Activated T-cell treated with anti-CD3 and anti-CD28 coated beads, Interleukin-2, amount 50 U/mL, for 72 hours (primary cell): ENCODE results near the gene KRT75. TPM values are rescaled to one million over a fixed set of nuclear protein-coding genes. Genes with fewer than 3 reads are reported as not detected.

Source experiments
- ATAC-seq, 2 donors: fragments of 150-1000 bp; cut with Tn5 transposase; replicated peaks in 1 of 2; 2 replicates each; pipeline ENCODE4 v1.10.0; 2021; ENCODE audit warnings: moderate library complexity in 2 of 2, mild to moderate bottlenecking in 1 of 2
- DNase-seq, 2 donors: peaks; one replicate each; pipeline ENCODE4 v3.0.0; 2021 to 2022; ENCODE audit warnings: mixed read lengths in 1 of 2
- H3K27ac Mint-ChIP-seq: one replicate; pipeline ENCODE4 v1.8.0; 2022; ENCODE audit warnings: mild to moderate bottlenecking, moderate library complexity, mixed read lengths
- H3K27me3 Mint-ChIP-seq: one replicate; pipeline ENCODE4 v1.8.0; 2022; ENCODE audit warnings: low read depth, mixed read lengths
- H3K36me3 Mint-ChIP-seq, 2 donors: one replicate each; pipeline ENCODE4 v1.8.0; 2022; ENCODE audit warnings: mixed read lengths in 2 of 2, mild to moderate bottlenecking in 1 of 2; ENCODE audit not compliant: insufficient read depth in 2 of 2
- H3K4me1 Mint-ChIP-seq: one replicate; pipeline ENCODE4 v1.8.0; 2022; ENCODE audit warnings: low read depth, mixed read lengths
- H3K4me3 Mint-ChIP-seq, 2 donors: one replicate each; pipeline ENCODE4 v1.8.0; 2022; ENCODE audit warnings: mild to moderate bottlenecking in 2 of 2, mixed read lengths in 2 of 2, moderate library complexity in 2 of 2
- H3K9me3 Mint-ChIP-seq, 2 donors: one replicate each; pipeline ENCODE4 v1.8.0; 2022; ENCODE audit warnings: mixed read lengths in 2 of 2
- total RNA-seq, 2 donors: library from RNA; stranded (reverse); gene quantifications; one replicate each; pipeline ENCODE4 v1.2.3, GENCODE V29; 2022

The KRT75 gene
- total RNA-seq, 2 donors from 2014 or later, result not detected

DNA sequence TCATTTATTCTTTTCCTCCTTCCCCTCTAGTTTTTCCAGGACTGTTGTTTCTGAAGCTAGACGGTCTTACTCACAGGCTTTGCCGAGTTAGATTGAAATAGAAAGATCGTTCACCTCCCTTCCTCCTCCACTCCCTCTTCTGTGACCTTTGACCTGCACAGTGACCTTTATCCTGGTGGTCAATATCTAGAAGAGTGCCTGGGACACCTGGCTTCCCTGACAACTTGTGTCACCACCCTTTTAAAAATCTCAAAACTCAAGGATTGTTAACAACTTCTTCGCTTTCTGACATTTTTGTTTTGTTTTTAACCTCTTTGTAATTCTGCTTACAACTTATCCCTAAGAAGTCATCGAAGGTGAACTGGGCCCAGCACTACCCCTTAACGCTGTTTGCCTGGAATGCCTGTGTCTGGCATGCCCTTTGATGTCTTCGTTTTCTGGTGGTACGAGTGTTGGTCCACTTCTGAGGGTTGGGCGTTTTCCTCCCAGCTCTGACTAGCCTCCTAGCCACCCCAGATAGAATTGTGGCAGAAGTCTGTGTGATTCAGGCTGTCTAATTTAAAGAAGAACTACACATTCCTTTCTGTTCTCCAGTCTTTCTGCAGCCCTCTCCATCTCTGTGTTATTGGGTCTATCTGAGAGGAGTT lies 2.8 kb upstream of the KRT75 start:
- H3K27me3 Mint-ChIP-seq, result peaks cover 24% of the 10 kb centered on the region
- H3K4me1 Mint-ChIP-seq, result no peaks in the 10 kb centered on the region
- DNase-seq (no peak), ATAC-seq (no peak)
- H3K4me3 Mint-ChIP-seq, result no peak overlapping the region
- no peaks in the 10 kb centered on the region for H3K36me3 Mint-ChIP-seq
- H3K9me3 Mint-ChIP-seq, result no peaks in the 10 kb centered on the region
- H3K27ac Mint-ChIP-seq, result no peak overlapping the region

DNA sequence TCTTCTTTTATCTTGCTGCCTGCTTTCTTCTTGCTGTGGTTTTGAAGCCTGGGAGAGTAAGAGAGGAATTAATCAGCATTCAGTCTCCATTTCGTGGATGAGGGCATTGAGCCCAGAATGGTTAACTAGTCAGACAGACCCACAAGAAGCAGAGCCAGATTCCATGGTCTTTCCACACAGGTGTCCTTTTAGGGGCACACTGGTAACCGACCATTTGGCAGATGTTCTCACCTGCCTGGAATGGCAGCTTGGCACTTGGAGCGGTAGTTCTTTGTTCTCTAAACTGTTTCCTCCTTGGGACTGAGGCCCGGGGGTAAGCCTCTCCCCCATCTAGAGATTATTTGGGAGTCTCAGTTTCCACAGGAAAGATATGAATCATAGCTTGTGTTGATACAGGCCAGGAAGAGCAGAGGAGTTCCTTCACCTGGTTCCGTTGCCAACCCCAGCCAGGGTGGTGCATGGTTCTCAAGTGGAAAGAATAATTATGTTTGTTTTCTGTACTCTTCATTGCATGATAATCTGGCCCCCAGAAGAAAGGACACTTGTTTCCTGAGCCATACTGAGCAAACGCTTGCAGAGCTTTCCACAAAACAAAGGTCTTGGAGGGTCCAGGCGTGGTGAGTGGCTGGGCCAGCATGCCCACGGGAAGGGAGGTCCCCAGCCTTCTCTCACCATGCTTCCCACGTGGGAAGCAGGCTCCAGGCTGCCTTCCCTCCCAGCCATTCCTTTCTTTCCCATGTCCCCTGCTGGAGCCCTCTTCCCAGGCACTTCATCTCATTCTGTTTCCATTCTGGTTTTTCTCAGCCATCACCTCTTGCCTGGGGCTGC lies 2.0 kb upstream of the KRT75 start:
- no peak overlapping the region for H3K4me3 Mint-ChIP-seq
- ATAC-seq, result no peak
- H3K27ac Mint-ChIP-seq, result no peak overlapping the region
- DNase-seq, result no peak
- peaks cover 19% of the 10 kb centered on the region for H3K27me3 Mint-ChIP-seq
- H3K36me3 Mint-ChIP-seq, result no peaks in the 10 kb centered on the region
- H3K4me1 Mint-ChIP-seq, result no peaks in the 10 kb centered on the region
- H3K9me3 Mint-ChIP-seq, result no peaks in the 10 kb centered on the region

GRCh38 chr12:52435659-52435999 lies 1.5 kb upstream of the KRT75 start:
- Mint-ChIP-seq H3K9me3 (no peaks in the 10 kb centered on the region), H3K36me3 (no peaks in the 10 kb centered on the region), H3K27me3 (peaks cover 24% of the 10 kb centered on the region), H3K4me1 (no peaks in the 10 kb centered on the region), H3K4me3 (no peak overlapping the region), H3K27ac (no peak overlapping the region)
- ATAC-seq (no peak), DNase-seq (no peak)

DNA sequence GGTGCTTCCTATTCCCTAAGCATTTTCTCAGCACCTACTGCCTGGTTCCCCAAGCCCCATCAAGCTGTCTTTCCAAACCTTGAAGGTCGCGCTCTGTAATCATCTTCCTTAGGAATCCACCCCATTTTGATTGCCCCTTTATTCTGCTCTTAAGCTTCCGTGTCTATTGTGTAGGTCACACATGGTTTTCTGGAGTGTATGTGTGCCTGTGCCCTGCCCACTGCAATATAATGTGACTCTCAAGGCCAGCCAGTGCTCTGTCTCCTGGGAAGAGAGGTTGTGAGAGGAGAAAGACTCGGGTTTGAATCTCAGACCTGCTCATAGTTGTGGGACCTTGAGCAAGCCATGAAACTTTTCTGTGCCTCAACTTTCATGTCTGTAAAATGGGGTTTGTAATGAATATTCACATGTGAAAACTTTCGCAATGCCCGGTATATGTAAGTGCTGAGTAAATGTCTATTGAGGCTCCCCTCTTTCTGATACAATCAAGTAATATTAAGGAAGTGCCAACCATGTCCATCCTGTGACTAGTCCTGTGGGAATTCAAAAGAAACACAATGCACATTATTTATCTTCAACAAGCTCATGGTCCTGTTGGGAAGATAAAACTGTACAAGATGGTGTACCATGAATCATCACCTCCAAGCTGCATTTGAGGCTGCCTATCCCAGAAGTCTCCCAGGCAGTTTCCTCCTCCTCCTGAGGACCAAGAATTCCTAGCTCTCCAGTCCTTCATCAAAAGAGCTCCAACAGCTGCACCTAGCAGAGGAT lies 774 bp upstream of the KRT75 start:
- no peak for ATAC-seq
- Mint-ChIP-seq H3K36me3 (no peaks in the 10 kb centered on the region), H3K4me3 (no peak overlapping the region), H3K27ac (no peak overlapping the region), H3K9me3 (no peaks in the 10 kb centered on the region), H3K4me1 (no peaks in the 10 kb centered on the region), H3K27me3 (peaks cover 22% of the 10 kb centered on the region)
- DNase-seq, result no peak

DNA sequence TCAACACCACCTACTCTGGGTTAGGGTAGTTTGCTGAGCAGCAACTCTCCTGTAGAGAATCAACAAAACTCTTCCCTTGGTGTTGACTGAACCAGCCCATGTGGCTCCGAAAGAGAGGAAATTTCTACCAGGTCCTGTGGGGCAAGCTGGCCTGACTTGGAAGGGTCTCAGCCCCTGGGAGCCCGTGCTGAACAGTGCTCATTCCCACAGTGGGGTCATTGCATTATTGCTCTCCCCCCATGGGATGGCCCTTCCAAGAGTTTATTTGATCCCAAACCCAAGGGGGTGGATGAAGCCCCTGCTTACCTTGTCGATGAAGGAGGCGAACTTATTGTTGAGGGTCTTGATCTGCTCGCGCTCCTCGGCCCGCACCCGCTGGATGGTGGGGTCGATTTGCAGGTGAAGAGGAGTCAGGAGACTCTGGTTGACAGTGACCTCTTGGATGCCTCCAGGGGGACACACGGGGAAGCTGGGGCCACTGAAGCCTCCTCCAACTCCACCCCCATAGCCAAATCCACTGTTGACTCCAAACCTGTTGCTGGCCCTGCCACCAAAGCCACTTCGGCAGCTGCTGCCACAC lies 580 bp downstream of the KRT75 start:
- peaks cover 26% of the 10 kb centered on the region for H3K27me3 Mint-ChIP-seq
- no peaks in the 10 kb centered on the region for H3K9me3 Mint-ChIP-seq
- ATAC-seq, result no peak
- H3K36me3 Mint-ChIP-seq, result no peaks in the 10 kb centered on the region
- H3K4me3 Mint-ChIP-seq, result no peak overlapping the region
- no peaks in the 10 kb centered on the region for H3K4me1 Mint-ChIP-seq
- no peak for DNase-seq
- no peak overlapping the region for H3K27ac Mint-ChIP-seq

DNA sequence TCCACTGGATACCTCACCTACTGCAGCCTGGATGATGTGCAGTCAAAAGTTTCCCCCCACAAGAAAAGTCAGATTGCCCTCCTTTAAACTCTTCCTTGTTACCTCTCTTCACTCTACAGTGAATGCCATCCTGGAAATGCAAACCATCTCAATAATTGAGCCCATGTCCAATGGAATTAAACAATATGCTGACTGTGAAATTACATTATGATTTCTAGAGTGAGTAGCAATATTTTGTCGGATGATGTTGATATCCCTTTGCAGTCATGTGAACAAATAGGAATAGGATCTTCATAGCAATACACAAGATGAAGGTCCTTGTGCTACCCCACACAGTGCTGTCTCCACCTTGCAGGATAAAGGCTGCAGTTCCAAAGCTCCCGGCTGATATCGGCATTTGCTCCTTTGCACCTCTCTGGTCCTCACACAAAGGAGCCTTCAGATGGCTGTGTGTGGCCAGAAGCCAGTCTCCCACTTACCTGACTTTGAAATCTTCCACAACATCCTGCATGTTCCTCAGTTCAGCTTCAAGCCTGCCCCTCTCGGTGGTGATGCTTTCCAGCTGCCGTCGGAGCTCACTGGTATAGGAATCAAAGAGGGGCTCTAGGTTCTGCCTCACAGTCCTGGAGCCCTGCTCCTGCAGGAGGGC lies 1.5 kb downstream of the KRT75 start:
- H3K27me3 Mint-ChIP-seq, result peaks cover 31% of the 10 kb centered on the region
- no peak overlapping the region for H3K4me3 Mint-ChIP-seq
- H3K4me1 Mint-ChIP-seq, result no peaks in the 10 kb centered on the region
- DNase-seq (no peak), ATAC-seq (no peak)
- H3K36me3 Mint-ChIP-seq, result no peaks in the 10 kb centered on the region
- no peaks in the 10 kb centered on the region for H3K9me3 Mint-ChIP-seq
- no peak overlapping the region for H3K27ac Mint-ChIP-seq

DNA sequence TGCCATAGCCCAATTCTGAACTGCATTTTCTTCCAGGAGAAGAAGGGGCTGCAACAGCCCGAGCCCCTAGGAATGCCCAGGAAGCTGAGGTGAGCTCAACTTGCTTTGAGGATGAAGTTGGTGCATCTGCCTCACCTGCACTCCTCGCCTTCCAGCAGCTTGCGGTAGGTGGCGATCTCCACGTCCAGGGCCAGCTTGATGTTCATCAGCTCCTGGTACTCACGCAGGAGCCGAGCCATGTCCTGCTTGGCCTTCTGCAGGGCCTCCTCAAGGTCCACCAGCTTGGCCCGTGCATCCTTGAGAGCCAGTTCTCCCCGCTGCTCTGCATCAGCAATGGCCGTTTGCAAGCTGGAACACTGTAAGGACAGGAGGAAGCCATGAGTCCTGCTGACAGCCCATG lies 6.0 kb downstream of the KRT75 start:
- Mint-ChIP-seq H3K9me3 (no peaks in the 10 kb centered on the region), H3K4me3 (no peak overlapping the region), H3K36me3 (no peaks in the 10 kb centered on the region), H3K27me3 (peaks cover 19% of the 10 kb centered on the region), H3K27ac (no peak overlapping the region), H3K4me1 (no peaks in the 10 kb centered on the region)
- ATAC-seq, result no peak
- DNase-seq, result no peak

- Mint-ChIP-seq H3K9me3 (no peaks in the 10 kb centered on the region), H3K27me3 (peaks cover 19% of the 10 kb centered on the region), H3K36me3 (no peaks in the 10 kb centered on the region), H3K4me1 (no peaks in the 10 kb centered on the region), H3K4me3 (no peak overlapping the region), H3K27ac (no peak overlapping the region)
- DNase-seq (no peak), ATAC-seq (no peak)
These were observed 7.1 kb downstream of the KRT75 start for GRCh38 chr12:52427083-52427482.

- ATAC-seq, result no peak
- H3K27me3 Mint-ChIP-seq, result peaks cover 23% of the 10 kb centered on the region
- no peak overlapping the region for H3K27ac Mint-ChIP-seq
- H3K4me3 Mint-ChIP-seq, result no peak overlapping the region
- H3K36me3 Mint-ChIP-seq, result no peaks in the 10 kb centered on the region
- no peaks in the 10 kb centered on the region for H3K9me3 Mint-ChIP-seq
- no peak for DNase-seq
- no peaks in the 10 kb centered on the region for H3K4me1 Mint-ChIP-seq
These were observed 8.1 kb downstream of the KRT75 start for GRCh38 chr12:52426034-52426433.

GRCh38 chr12:52425466-52425865 lies 8.7 kb downstream of the KRT75 start:
- Mint-ChIP-seq H3K27me3 (peaks cover 20% of the 10 kb centered on the region), H3K4me1 (no peaks in the 10 kb centered on the region), H3K27ac (no peak overlapping the region), H3K9me3 (no peaks in the 10 kb centered on the region), H3K4me3 (no peak overlapping the region), H3K36me3 (no peaks in the 10 kb centered on the region)
- no peak for ATAC-seq
- DNase-seq, result no peak

DNA sequence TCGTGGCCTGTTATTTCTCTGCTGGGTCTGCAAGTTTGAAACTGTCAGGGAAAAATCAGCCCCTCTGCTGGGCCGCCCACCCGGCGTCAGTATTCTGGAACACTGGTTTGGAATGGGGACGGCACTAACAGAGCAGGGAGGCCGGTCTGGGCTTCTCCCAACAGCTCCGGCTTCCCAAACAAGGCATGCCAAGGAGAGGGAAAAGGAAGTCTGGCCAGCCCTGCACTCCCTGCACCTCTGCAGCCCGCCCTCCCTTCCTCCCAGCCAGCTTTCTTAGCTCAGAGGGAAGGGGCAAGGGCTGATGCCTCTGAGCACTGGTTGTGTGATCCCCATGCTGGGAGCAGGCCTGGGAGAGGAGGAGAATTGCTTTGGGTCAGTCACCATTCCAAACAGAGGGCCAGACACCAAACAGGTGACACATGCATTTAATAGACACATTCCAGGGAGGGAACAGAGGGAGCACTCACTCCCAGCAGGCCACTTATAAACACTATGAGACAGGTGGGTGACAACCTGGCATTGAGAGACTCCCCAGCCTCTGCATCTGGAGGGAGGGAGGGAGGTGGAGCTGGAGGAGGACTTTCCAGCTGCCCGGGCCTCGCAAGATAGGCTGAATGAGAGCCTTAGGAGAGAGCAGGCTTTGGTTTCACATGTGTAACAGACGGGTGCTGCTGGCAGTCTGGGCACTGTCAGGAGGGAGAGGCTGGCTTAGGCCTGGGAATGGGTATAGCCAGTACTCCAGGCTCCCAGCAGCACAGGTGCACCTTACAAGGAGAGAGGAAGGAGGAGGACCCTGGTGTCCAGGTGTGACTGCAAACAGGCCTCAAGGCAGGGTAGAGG lies 10.3 kb downstream of the KRT75 start:
- Mint-ChIP-seq H3K4me3 (no peak overlapping the region), H3K4me1 (no peaks in the 10 kb centered on the region), H3K27me3 (peaks cover 21% of the 10 kb centered on the region), H3K27ac (no peak overlapping the region), H3K36me3 (no peaks in the 10 kb centered on the region), H3K9me3 (no peaks in the 10 kb centered on the region)
- ATAC-seq (no peak), DNase-seq (no peak)

GRCh38 chr12:52423035-52423434 lies 11.1 kb downstream of the KRT75 start:
- H3K9me3 Mint-ChIP-seq, result no peaks in the 10 kb centered on the region
- no peak overlapping the region for H3K27ac Mint-ChIP-seq
- no peak for DNase-seq
- no peak for ATAC-seq
- no peak overlapping the region for H3K4me3 Mint-ChIP-seq
- H3K36me3 Mint-ChIP-seq, result no peaks in the 10 kb centered on the region
- no peaks in the 10 kb centered on the region for H3K4me1 Mint-ChIP-seq
- peaks cover 13% of the 10 kb centered on the region for H3K27me3 Mint-ChIP-seq
